Germinal center (tissue), 1 donor: Measurements from ENCODE around the gene MSH3.
"Not testable (repeated sequence)": the region's sequence is repeated elsewhere in the genome, so short reads cannot be mapped to it uniquely, and the experiment has no call there.

Experiments used
- DNase-seq: peaks from one replicate; pipeline ENCODE4 v3.0.0; 2012; ENCODE audit warnings: mixed read lengths, low spot score

MSH3 gene

GRCh38 chr5:80755626-80756025, 101.2 kb downstream of the MSH3 start:
- DNase-seq: no peak

- DNase-seq: no peak
These were observed 101.8 kb downstream of the MSH3 start for GRCh38 chr5:80756292-80756691.

- DNase-seq: no peak
These were observed 102.8 kb downstream of the MSH3 start for GRCh38 chr5:80757290-80757689.

DNA sequence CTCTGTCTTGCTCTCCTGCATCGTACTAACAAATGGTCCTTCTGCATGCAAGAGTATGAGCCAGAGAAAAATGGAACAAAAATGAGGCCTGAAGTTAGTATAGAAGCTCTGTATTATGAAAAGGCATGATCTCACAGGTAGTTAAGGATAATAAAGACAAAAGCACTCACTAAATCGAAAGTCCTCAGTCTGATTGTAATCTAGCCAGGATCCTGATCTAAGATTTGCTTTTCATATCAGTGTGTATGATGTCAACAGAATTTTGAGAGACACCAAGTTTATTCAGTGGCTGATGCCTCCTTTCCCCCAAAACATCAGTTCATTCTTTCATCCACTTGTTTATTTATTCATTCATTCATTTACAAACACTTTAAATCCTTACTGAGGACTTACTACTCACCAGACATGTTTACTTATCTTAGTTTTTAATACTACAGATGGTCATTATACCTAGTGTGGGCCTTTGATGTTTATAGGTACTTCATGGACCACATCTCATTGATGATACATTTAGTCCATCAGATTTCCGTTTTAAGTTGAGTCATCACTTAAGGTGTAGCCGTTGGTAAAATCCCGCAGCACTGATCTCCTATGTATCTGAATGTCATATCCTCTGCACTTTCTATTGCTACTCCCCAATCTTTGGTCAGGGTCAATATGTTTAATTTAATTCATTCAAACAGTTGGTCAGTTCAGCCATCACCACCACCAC, 105.6 kb downstream of the MSH3 start:
- DNase-seq: no peak

- no peak for DNase-seq
These were observed 106.2 kb downstream of the MSH3 start for GRCh38 chr5:80760680-80761079.

GRCh38 chr5:80761176-80761575, 106.7 kb downstream of the MSH3 start:
- DNase-seq: no peak

- DNase-seq: no peak
These were observed 107.5 kb downstream of the MSH3 start for GRCh38 chr5:80761966-80762365.

GRCh38 chr5:80762573-80762972, 108.1 kb downstream of the MSH3 start:
- no peak for DNase-seq

DNA sequence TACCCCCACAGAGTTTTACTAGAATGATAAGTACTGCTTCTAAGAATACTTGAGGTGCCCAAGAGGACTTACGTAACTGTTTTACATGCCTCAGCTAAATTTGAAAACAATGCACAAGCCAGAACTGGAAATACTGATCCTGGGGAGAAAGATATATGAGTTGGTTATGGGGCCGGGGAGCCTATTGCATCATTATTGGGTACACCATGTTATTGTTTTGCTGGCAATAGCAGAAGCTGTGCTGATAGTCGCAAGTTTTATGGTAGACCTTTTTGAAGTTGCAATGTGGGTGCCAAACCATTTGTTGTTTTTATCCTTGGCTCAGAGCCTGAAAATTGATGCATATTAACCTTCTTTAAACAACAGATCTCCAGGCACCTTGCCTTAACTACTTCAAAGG, 108.8 kb downstream of the MSH3 start:
- DNase-seq: no peak

DNA sequence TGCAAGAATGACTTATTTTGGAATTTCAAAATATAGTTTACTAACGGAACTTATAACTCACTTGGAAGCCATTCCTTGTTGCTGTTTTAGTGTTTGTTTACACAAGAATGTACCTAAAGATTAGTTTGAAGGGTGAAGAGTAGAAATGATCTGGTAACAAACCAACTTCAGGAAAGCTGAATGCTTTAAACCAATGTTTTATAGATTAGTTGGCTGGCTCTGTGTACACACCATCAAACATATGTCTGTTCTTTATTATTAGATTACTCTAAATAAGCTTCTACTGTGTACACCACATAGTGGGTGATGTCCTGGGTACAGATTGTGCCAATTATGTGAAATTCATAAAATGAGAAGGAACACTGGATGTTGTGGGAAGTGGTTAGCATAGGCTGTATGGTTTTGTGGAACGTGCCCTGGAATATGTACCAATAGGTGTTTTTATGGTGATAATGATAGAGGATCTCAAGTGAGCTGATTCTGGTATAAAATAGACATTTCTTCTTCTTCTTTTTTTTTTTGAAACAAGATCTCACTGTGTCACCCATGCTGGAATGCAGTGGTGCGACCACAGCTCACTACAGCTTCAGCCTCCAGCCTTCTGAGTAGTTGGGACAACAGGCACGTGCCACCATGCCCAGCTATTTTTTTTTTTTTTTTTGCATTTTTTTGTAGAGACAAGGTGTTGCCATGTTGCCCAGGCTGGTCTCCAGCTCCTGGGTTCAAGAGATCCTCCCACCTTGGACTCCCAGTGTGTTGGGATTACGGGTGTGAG, 109.6 kb downstream of the MSH3 start:
- DNase-seq: no peak

DNA sequence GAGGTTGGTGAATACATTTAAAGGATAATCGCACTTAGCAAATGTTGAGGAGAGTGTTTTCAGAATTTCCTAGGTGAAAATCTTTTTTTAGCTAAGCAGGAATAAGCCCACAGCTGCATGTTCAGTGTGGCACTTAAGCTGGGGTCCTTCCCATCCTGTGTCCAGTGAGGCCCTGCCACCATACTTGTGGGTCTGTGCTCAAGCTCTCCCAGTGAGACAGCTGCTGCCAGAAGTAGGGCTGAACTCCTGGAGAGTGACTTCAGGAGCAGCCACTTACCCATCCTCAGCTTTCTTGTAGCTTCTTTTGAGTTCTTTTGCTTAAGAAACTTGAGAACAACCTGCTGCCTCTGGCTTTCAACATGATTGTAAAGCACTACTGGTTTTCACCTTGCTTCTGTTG, 110.3 kb downstream of the MSH3 start:
- DNase-seq: no peak

- no peak for DNase-seq
These were observed 123.2 kb downstream of the MSH3 start for GRCh38 chr5:80777347-80778287.

DNA sequence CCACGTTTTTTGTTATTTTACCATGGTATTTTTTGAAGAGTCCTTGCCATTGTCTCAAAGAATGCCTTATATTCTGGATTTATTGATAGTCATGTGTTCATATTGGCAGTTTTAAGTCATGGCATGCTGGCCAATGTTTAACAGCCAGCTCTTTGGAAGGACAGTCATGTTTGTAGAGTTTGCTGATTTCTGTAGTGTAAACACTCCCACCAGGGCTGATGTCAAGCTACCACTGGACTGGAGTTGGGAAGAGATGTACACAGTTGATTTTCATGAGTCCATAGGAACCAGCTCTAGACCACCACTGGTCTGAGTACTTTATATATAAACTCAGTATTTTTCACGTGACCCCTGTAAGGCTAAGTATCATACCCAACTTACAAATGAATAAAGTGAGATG, 125.6 kb downstream of the MSH3 start:
- DNase-seq: no peak

DNA sequence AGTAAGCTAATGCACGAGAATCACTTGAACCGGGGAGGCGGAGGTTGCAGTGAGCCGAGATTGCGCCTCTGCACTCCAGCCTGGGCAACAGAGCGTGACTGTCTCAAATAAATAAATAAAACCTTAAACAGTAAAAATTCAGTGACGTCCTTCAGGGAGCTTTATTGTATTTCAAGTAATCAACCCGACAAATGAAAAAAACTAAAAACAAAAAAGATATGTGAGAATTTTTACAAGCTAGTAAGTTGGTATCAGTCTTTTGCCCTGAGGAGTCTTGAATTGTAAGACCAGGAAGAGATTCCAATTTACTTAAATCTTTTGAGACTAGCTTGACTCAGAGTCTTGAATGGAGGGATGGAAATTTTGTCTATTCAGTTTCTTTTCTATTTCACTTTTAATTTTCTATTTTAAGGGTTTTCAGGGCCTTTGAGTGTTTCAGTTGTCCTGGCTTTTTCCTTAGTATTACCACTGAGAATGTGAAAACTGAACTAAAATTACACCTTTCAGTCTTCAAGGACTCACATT, 126.4 kb downstream of the MSH3 start:
- no peak for DNase-seq

- no peak for DNase-seq
These were observed 126.9 kb downstream of the MSH3 start for GRCh38 chr5:80781356-80781755.

GRCh38 chr5:80782626-80783025, 128.2 kb downstream of the MSH3 start:
- DNase-seq: no peak

- DNase-seq: not testable (repeated sequence)
These were observed 129.3 kb downstream of the MSH3 start for GRCh38 chr5:80783751-80784150.

GRCh38 chr5:80784451-80784850, 130.0 kb downstream of the MSH3 start:
- no peak for DNase-seq

- not testable (repeated sequence) for DNase-seq
These were observed 135.0 kb downstream of the MSH3 start for GRCh38 chr5:80789319-80790016.

GRCh38 chr5:80790698-80791097, 136.2 kb downstream of the MSH3 start:
- no peak for DNase-seq

GRCh38 chr5:80793354-80793753, 138.9 kb downstream of the MSH3 start:
- DNase-seq: no peak

DNA sequence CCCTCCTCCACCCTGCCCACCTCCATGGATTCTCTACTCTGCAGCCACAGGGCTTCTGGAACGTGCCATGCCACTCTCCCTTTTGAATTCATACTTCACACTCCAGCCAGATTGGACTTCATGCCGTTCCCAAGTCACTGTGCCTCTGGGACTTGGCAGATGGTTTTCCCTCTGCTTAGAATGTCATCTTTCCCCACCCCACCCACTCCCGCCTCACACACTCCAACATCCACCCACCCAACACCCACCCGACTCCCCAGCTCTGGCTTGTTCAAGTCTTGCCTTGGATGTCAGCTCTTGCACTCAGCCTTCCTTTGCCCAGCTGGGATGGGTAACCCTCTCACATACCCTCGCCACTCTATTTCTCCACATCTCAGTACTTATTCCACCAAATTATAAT, 142.4 kb downstream of the MSH3 start:
- DNase-seq: no peak
